Caki2 (cell line): ENCODE measurements around the gene FFAR2. TPM values are rescaled to one million over a fixed set of nuclear protein-coding genes. Genes with fewer than 3 reads are reported as not detected.
"Not testable (repeated sequence)": the region's sequence is repeated elsewhere in the genome, so short reads cannot be mapped to it uniquely, and the experiment has no call there.

Source experiments
- DNase-seq: peaks from one replicate; pipeline ENCODE4 v3.0.0-alpha.2; 2015; ENCODE audit warnings: low read depth
- in situ Hi-C: cut with HindIII; loops from 2 replicates; pipeline ENCODE4 v1.10.0; 2016; ENCODE audit warnings: low sequenced_read_pairs, low pct_unique_long_range_greater_than_20kb, mixed read lengths
- total RNA-seq: library from RNA; depleted of rRNA; stranded (reverse); fragments of >200 nt; shearing (Covaris generic); gene quantifications from 2 replicates; pipeline ENCODE4 v1.2.3, GENCODE V29; 2014; ENCODE audit warnings: low replicate concordance; rRNA removed

Gene FFAR2
- total RNA-seq, result not detected in 2 replicates

GRCh38 chr19:35447606-35448469, at the start of gene FFAR2:
Gene FFAR2 (plus strand): TSS chr19:35448257. CDS start chr19:35449715, 1,458 bp downstream.
- in situ Hi-C loops, result no loop called here
- DNase-seq, result no peak

- DNase-seq, result no peak
- in situ Hi-C loops, result no loop called here
Observed at GRCh38 chr19:35398570-35398969, 49.5 kb upstream of the FFAR2 start.

GRCh38 chr19:35399231-35399630, 48.8 kb upstream of the FFAR2 start:
- in situ Hi-C loops, result no loop called here
- DNase-seq, result no peak

- in situ Hi-C loops, result no loop called here
Observed at GRCh38 chr19:35399948-35400772, 47.9 kb upstream of the FFAR2 start.

GRCh38 chr19:35400773-35401100, 47.3 kb upstream of the FFAR2 start:
- in situ Hi-C loops, result no loop called here
- no peak for DNase-seq

More at GRCh38 chr19:35399948-35400772, 47.9 kb upstream of the FFAR2 start:
- no peak for DNase-seq

GRCh38 chr19:35401416-35401815, 46.6 kb upstream of the FFAR2 start:
- in situ Hi-C loops, result not testable (repeated sequence)

GRCh38 chr19:35403116-35403760, 44.8 kb upstream of the FFAR2 start:
- no peak for DNase-seq
- in situ Hi-C loops, result no loop called here

More at GRCh38 chr19:35401416-35401815, 46.6 kb upstream of the FFAR2 start:
- DNase-seq, result not testable (repeated sequence)

GRCh38 chr19:35404879-35405622, 43.0 kb upstream of the FFAR2 start:
- no peak for DNase-seq
- in situ Hi-C loops, result no loop called here

GRCh38 chr19:35407619-35408018, 40.4 kb upstream of the FFAR2 start:
- DNase-seq, result no peak
- in situ Hi-C loops, result no loop called here

- in situ Hi-C loops, result no loop called here
- no peak for DNase-seq
Observed at GRCh38 chr19:35408284-35409171, 39.5 kb upstream of the FFAR2 start.

GRCh38 chr19:35409191-35409590, 38.9 kb upstream of the FFAR2 start:
- no peak for DNase-seq
- in situ Hi-C loops, result no loop called here

GRCh38 chr19:35410487-35410886, 37.6 kb upstream of the FFAR2 start:
- no peak for DNase-seq
- in situ Hi-C loops, result no loop called here

GRCh38 chr19:35414442-35414841, 33.6 kb upstream of the FFAR2 start:
- in situ Hi-C loops, result no loop called here

GRCh38 chr19:35416331-35416730, 31.7 kb upstream of the FFAR2 start:
- no peak for DNase-seq
- in situ Hi-C loops, result no loop called here

More at GRCh38 chr19:35414442-35414841, 33.6 kb upstream of the FFAR2 start:
- no peak for DNase-seq

- in situ Hi-C loops, result no loop called here
- DNase-seq, result no peak
Observed at GRCh38 chr19:35417278-35417677, 30.8 kb upstream of the FFAR2 start.

- no peak for DNase-seq
- in situ Hi-C loops, result no loop called here
Observed at GRCh38 chr19:35417713-35418534, 30.1 kb upstream of the FFAR2 start.
